Transverse colon (tissue), 4 donors: ENCODE data around the gene TNFRSF1B.

Experiments
- POLR2AphosphoS5 ChIP-seq, 3 donors: sonication (generic); formaldehyde crosslinking; IDR thresholded peaks; one replicate each; pipeline ENCODE4 v1.6.1; 2016; ENCODE audit warnings: antibody characterized with exemption in 3 of 3
- TF ChIP-seq, protein P1 (sequence below), 5 experiments: fragments of 200-600 bp in 3 of 5; fragments of 450-650 bp in 2 of 5; sonication (generic) in 3 of 5; IDR thresholded peaks; 1 replicate in 2 of 5; 2 replicates in 3 of 5; pipeline ENCODE4 v1.5.1; 2016 to 2017; ENCODE audit warnings: antibody characterized with exemption in 5 of 5, inconsistent platforms in 3 of 5, mild to moderate bottlenecking in 2 of 5, moderate library complexity in 1 of 5

DNA sequence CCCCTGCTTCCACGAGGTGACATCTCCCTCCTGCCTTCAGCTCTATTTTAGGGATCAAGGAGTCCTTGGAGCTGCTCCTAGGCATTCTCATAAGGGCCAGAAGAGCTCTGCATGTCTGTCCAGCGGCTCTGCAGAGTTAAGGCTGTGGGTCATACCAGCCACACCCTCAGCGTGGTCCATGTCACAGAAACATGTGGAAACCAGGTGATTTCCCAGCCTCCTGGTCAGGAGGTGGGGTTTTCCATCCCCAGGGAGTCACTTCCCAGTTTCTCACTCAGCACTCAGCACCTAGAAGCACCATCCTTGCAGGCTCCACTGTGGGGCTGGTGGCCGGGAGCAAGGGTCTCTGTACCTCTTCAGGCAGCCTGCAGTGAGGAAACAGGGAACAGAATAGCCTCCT, 1.4 kb upstream of the TNFRSF1B start:
- TF ChIP-seq, protein P1, sequence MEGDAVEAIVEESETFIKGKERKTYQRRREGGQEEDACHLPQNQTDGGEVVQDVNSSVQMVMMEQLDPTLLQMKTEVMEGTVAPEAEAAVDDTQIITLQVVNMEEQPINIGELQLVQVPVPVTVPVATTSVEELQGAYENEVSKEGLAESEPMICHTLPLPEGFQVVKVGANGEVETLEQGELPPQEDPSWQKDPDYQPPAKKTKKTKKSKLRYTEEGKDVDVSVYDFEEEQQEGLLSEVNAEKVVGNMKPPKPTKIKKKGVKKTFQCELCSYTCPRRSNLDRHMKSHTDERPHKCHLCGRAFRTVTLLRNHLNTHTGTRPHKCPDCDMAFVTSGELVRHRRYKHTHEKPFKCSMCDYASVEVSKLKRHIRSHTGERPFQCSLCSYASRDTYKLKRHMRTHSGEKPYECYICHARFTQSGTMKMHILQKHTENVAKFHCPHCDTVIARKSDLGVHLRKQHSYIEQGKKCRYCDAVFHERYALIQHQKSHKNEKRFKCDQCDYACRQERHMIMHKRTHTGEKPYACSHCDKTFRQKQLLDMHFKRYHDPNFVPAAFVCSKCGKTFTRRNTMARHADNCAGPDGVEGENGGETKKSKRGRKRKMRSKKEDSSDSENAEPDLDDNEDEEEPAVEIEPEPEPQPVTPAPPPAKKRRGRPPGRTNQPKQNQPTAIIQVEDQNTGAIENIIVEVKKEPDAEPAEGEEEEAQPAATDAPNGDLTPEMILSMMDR (IDR thresholded peaks at IDR 0.05) = no peak
- TF ChIP-seq POLR2AphosphoS5 (IDR thresholded peaks at IDR 0.05) = no peak
